ENCODE results near the gene JAM2.
A peak's percentile ranks its signal among the peaks of the same experiment; 100 is the strongest.

JAM2 gene

GRCh38 chr21:25638660-25639550, at the start of gene JAM2:
JAM2 (plus strand) TSS chr21:25639258; CDS start chr21:25639822, 564 bp downstream.
- CTCF ChIA-PET = interaction anchor here (1.2 to 6.6 kb wide), 5 partner anchors 11 to 1078 kb away, joined by 3 to 53 read pairs (median 8); no protein-coding TSS in a partner anchor
- peak; percentile 81 for DNase-seq (ENCODE audit: extremely low spot score)
- POLR2A ChIA-PET = interaction anchor here (0.8 to 1.1 kb wide), 2 partner anchors 31 to 96 kb away, joined by 3 read pairs; partner anchors contain the start of genes ATP5PF and GABPA
- no peak for TF ChIP-seq CTCF (IDR thresholded peaks at IDR 0.05; ENCODE audit: control extremely low read depth, extremely low read depth, low read depth, missing control alignments)

- ChIA-PET CTCF (interaction anchor here (1.1 to 2.2 kb wide), 2 partner anchors 9 to 211 kb away, joined by 5 read pairs; no protein-coding TSS in a partner anchor), POLR2A (interaction anchor here (1.1 to 1.6 kb wide), 2 partner anchors 9 to 12 kb away, joined by 5 to 6 read pairs; no protein-coding TSS in a partner anchor)
- TF ChIP-seq CTCF (IDR thresholded peaks at IDR 0.05; ENCODE audit: control extremely low read depth, extremely low read depth, low read depth, missing control alignments) = no peak
- no peak for DNase-seq (ENCODE audit: extremely low spot score)
These were observed 49.2 kb upstream of the JAM2 start for GRCh38 chr21:25589887-25590286.

- ChIA-PET POLR2A (interaction anchor here (0.6 kb wide), 1 partner anchor 31 kb away, joined by 3 read pairs; the partner anchor contains the start of gene JAM2), CTCF (interaction anchor here (0.8 to 2.8 kb wide), 43 partner anchors 10 to 1110 kb away, joined by 3 to 53 read pairs (median 8); partner anchors contain the start of genes APP, ATP5PF, GABPA and JAM2)
- TF ChIP-seq CTCF (IDR thresholded peaks at IDR 0.05; ENCODE audit: control extremely low read depth, extremely low read depth, low read depth, missing control alignments) = peak; percentile 79
- peak; percentile 95 for DNase-seq (ENCODE audit: extremely low spot score)
These were observed 31.7 kb upstream of the JAM2 start, which contains the start of gene MRPL39 for GRCh38 chr21:25607151-25608043. MRPL39 (minus strand) TSS chr21:25607481; CDS start chr21:25607475, 6 bp downstream.

- POLR2A ChIA-PET = interaction anchor here (0.6 kb wide), 1 partner anchor 31 kb away, joined by 3 read pairs; the partner anchor contains the start of gene JAM2
- DNase-seq (ENCODE audit: extremely low spot score) = peak; percentile 80
These were observed 30.9 kb upstream of the JAM2 start for GRCh38 chr21:25608044-25608737.

GRCh38 chr21:25614441-25614840, 24.6 kb upstream of the JAM2 start:
- CTCF ChIA-PET = interaction anchor here (1.5 kb wide), 2 partner anchors 10 to 13 kb away, joined by 3 to 4 read pairs; no protein-coding TSS in a partner anchor
- TF ChIP-seq CTCF (IDR thresholded peaks at IDR 0.05; ENCODE audit: control extremely low read depth, extremely low read depth, low read depth, missing control alignments) = no peak
- DNase-seq (ENCODE audit: extremely low spot score) = no peak
- POLR2A ChIA-PET = no interaction called here

More at GRCh38 chr21:25608044-25608737, 30.9 kb upstream of the JAM2 start:
- peak; percentile 89 for TF ChIP-seq CTCF (IDR thresholded peaks at IDR 0.05; ENCODE audit: control extremely low read depth, extremely low read depth, low read depth, missing control alignments)
- CTCF ChIA-PET = interaction anchor here (0.8 to 2.8 kb wide), 55 partner anchors 8 to 1109 kb away, joined by 3 to 53 read pairs (median 6); partner anchors contain the start of genes APP, ATP5PF, GABPA and JAM2

All from GM10248 (cell line).